ENCODE measurements around the gene ADGRB2.
A peak's percentile ranks its signal among the peaks of the same experiment; 100 is the strongest.

The ADGRB2 gene

GRCh38 chr1:31765516-31765915 lies 1.4 kb upstream of the ADGRB2 start:
- Histone ChIP-seq H3K36me3 (ENCODE audit: insufficient read depth, insufficient read length, low read length) (no peaks in the 10 kb centered on the region), H3K9ac (ENCODE audit: insufficient read length, low read depth) (peak overlapping the region; percentile 4), H3K4me3 (ENCODE audit: insufficient read length, low read depth) (no peak overlapping the region), H3K9me3 (ENCODE audit: insufficient read depth, low read length) (no peaks in the 10 kb centered on the region), H3K4me1 (ENCODE audit: insufficient read depth, insufficient read length) (peaks cover 62% of the 10 kb centered on the region), H3K27me3 (ENCODE audit: insufficient read depth, insufficient read length) (peaks cover 25% of the 10 kb centered on the region)
- no peak for DNase-seq (ENCODE audit: low read depth, low spot score)
- TF ChIP-seq ZNF274 (IDR thresholded peaks at IDR 0.05; ENCODE audit: low read depth, low read length) = no peak
- no peak for TF ChIP-seq YY1 (IDR thresholded peaks at IDR 0.05; ENCODE audit: insufficient read depth, insufficient read length)
- TF ChIP-seq SUZ12 (IDR thresholded peaks at IDR 0.05; ENCODE audit: extremely low read depth, insufficient read depth, insufficient read length) = no peak

- Histone ChIP-seq H3K27me3 (ENCODE audit: insufficient read depth, insufficient read length) (peaks cover 23% of the 10 kb centered on the region), H3K36me3 (ENCODE audit: insufficient read depth, insufficient read length, low read length) (no peaks in the 10 kb centered on the region), H3K4me1 (ENCODE audit: insufficient read depth, insufficient read length) (peaks cover 64% of the 10 kb centered on the region), H3K4me3 (ENCODE audit: insufficient read length, low read depth) (no peak overlapping the region), H3K9ac (ENCODE audit: insufficient read length, low read depth) (peak overlapping the region; percentile 74), H3K9me3 (ENCODE audit: insufficient read depth, low read length) (no peaks in the 10 kb centered on the region)
- no peak for DNase-seq (ENCODE audit: low read depth, low spot score)
- TF ChIP-seq ZNF274 (IDR thresholded peaks at IDR 0.05; ENCODE audit: low read depth, low read length) (no peak), YY1 (IDR thresholded peaks at IDR 0.05; ENCODE audit: insufficient read depth, insufficient read length) (no peak), SUZ12 (IDR thresholded peaks at IDR 0.05; ENCODE audit: extremely low read depth, insufficient read depth, insufficient read length) (no peak)
Measured at GRCh38 chr1:31765041-31765467, 914 bp upstream of the ADGRB2 start.

- Histone ChIP-seq H3K4me1 (ENCODE audit: insufficient read depth, insufficient read length) (peaks cover 63% of the 10 kb centered on the region), H3K36me3 (ENCODE audit: insufficient read depth, insufficient read length, low read length) (no peaks in the 10 kb centered on the region), H3K4me3 (ENCODE audit: insufficient read length, low read depth) (peak overlapping the region; percentile 50), H3K27me3 (ENCODE audit: insufficient read depth, insufficient read length) (peaks cover 23% of the 10 kb centered on the region), H3K9me3 (ENCODE audit: insufficient read depth, low read length) (no peaks in the 10 kb centered on the region), H3K9ac (ENCODE audit: insufficient read length, low read depth) (peak overlapping the region; percentile 76)
- DNase-seq (ENCODE audit: low read depth, low spot score) = no peak
- TF ChIP-seq YY1 (IDR thresholded peaks at IDR 0.05; ENCODE audit: insufficient read depth, insufficient read length) = no peak
- TF ChIP-seq SUZ12 (IDR thresholded peaks at IDR 0.05; ENCODE audit: extremely low read depth, insufficient read depth, insufficient read length) = no peak
- TF ChIP-seq ZNF274 (IDR thresholded peaks at IDR 0.05; ENCODE audit: low read depth, low read length) = no peak
Measured at GRCh38 chr1:31763671-31764311, 349 bp downstream of the ADGRB2 start.

GRCh38 chr1:31762726-31763670 lies 1.1 kb downstream of the ADGRB2 start:
- no peak for TF ChIP-seq ZNF274 (IDR thresholded peaks at IDR 0.05; ENCODE audit: low read depth, low read length)
- TF ChIP-seq YY1 (IDR thresholded peaks at IDR 0.05; ENCODE audit: insufficient read depth, insufficient read length) = no peak
- TF ChIP-seq SUZ12 (IDR thresholded peaks at IDR 0.05; ENCODE audit: extremely low read depth, insufficient read depth, insufficient read length) = no peak
- Histone ChIP-seq H3K27me3 (ENCODE audit: insufficient read depth, insufficient read length) (peaks cover 23% of the 10 kb centered on the region), H3K9ac (ENCODE audit: insufficient read length, low read depth) (peak overlapping the region; percentile 76), H3K9me3 (ENCODE audit: insufficient read depth, low read length) (no peaks in the 10 kb centered on the region), H3K36me3 (ENCODE audit: insufficient read depth, insufficient read length, low read length) (no peaks in the 10 kb centered on the region), H3K4me3 (ENCODE audit: insufficient read length, low read depth) (peak overlapping the region; percentile 50), H3K4me1 (ENCODE audit: insufficient read depth, insufficient read length) (peaks cover 59% of the 10 kb centered on the region)
- peak; percentile 74 for DNase-seq (ENCODE audit: low read depth, low spot score)

- DNase-seq (ENCODE audit: low read depth, low spot score) = no peak
- peak overlapping the region; percentile 6 for H3K4me3 ChIP-seq (ENCODE audit: insufficient read length, low read depth)
- no peaks in the 10 kb centered on the region for H3K9me3 ChIP-seq (ENCODE audit: insufficient read depth, low read length)
- H3K4me1 ChIP-seq (ENCODE audit: insufficient read depth, insufficient read length) = peaks cover 59% of the 10 kb centered on the region
- H3K36me3 ChIP-seq (ENCODE audit: insufficient read depth, insufficient read length, low read length) = peaks cover under 1% of the 10 kb centered on the region
- TF ChIP-seq YY1 (IDR thresholded peaks at IDR 0.05; ENCODE audit: insufficient read depth, insufficient read length) = no peak
- no peak for TF ChIP-seq SUZ12 (IDR thresholded peaks at IDR 0.05; ENCODE audit: extremely low read depth, insufficient read depth, insufficient read length)
- TF ChIP-seq ZNF274 (IDR thresholded peaks at IDR 0.05; ENCODE audit: low read depth, low read length) = no peak
- H3K27me3 ChIP-seq (ENCODE audit: insufficient read depth, insufficient read length) = peaks cover 23% of the 10 kb centered on the region
- H3K9ac ChIP-seq (ENCODE audit: insufficient read length, low read depth) = peak overlapping the region; percentile 56
Measured at GRCh38 chr1:31762323-31762722, 1.8 kb downstream of the ADGRB2 start.

GRCh38 chr1:31761883-31762282 lies 2.3 kb downstream of the ADGRB2 start:
- H3K36me3 ChIP-seq (ENCODE audit: insufficient read depth, insufficient read length, low read length) = peaks cover 5% of the 10 kb centered on the region
- peaks cover 59% of the 10 kb centered on the region for H3K4me1 ChIP-seq (ENCODE audit: insufficient read depth, insufficient read length)
- peaks cover 23% of the 10 kb centered on the region for H3K27me3 ChIP-seq (ENCODE audit: insufficient read depth, insufficient read length)
- no peaks in the 10 kb centered on the region for H3K9me3 ChIP-seq (ENCODE audit: insufficient read depth, low read length)
- DNase-seq (ENCODE audit: low read depth, low spot score) = no peak
- TF ChIP-seq YY1 (IDR thresholded peaks at IDR 0.05; ENCODE audit: insufficient read depth, insufficient read length) (no peak), ZNF274 (IDR thresholded peaks at IDR 0.05; ENCODE audit: low read depth, low read length) (no peak), SUZ12 (IDR thresholded peaks at IDR 0.05; ENCODE audit: extremely low read depth, insufficient read depth, insufficient read length) (no peak)
- H3K9ac ChIP-seq (ENCODE audit: insufficient read length, low read depth) = peak overlapping the region; percentile 78
- H3K4me3 ChIP-seq (ENCODE audit: insufficient read length, low read depth) = peak overlapping the region; percentile 6
